ENCODE results near the gene OPRD1. TPM values are rescaled to one million over a fixed set of nuclear protein-coding genes. Genes with fewer than 3 reads are reported as not detected.
A peak's percentile ranks its signal among the peaks of the same experiment; 100 is the strongest.

The OPRD1 gene
- total RNA-seq, 5 donors from 2014 or later (not counting 1 experiment from before 2014, with no cell fraction given): not detected

GRCh38 chr1:28891256-28891655 lies 79.3 kb downstream of the OPRD1 start:
- no peak overlapping the region for H3K27ac ChIP-seq (ENCODE audit: low read length)
- no CpG with 5 or more reads among the region's 2 CpGs for WGBS (ENCODE audit: insufficient coverage)
- Mint-ChIP-seq H3K9me3 (no peaks in the 10 kb centered on the region), H3K4me3 (no peak overlapping the region), H3K27me3 (no peaks in the 10 kb centered on the region), H3K27ac (peak overlapping the region in 1 of 2 donors; percentile 23), H3K4me1 (peaks cover 42 to 47% (median 43%) of the 10 kb centered on the region in 3 donors), H3K36me3 (peaks cover 7% of the 10 kb centered on the region)
- H3K9me3 ChIP-seq: no peaks in the 10 kb centered on the region
- ChIA-PET POLR2A (interaction anchor here in 1 of 2 donors (0.5 kb wide), 1 partner anchor 50 kb away, joined by 3 read pairs; no protein-coding TSS in a partner anchor), CTCF (interaction anchor here in 1 of 2 donors (0.6 kb wide), 1 partner anchor 29 kb away, joined by 3 read pairs; no protein-coding TSS in a partner anchor)
- no peaks in the 10 kb centered on the region for H3K27me3 ChIP-seq (replicated peaks in 1 of 2; ENCODE audit: control insufficient read depth in 2 of 2, extremely low read depth in 1 of 2, insufficient read depth in 2 of 2, low read length in 1 of 2)
- peaks cover 3 to 8% of the 10 kb centered on the region in 2 donors for H3K36me3 ChIP-seq (ENCODE audit: control insufficient read depth in 2 of 2, extremely low read depth in 1 of 2, insufficient read depth in 1 of 2, low read length in 1 of 2)
- DNase-seq: no peak
- no peak overlapping the region for H3K4me3 ChIP-seq (ENCODE audit: control insufficient read depth in 1 of 2, extremely low read depth in 1 of 2, low read length in 1 of 2)
- no peak for ATAC-seq (replicated peaks in 1 of 4)
- peaks cover 8 to 32% of the 10 kb centered on the region in 2 experiments for H3K4me1 ChIP-seq (ENCODE audit: control insufficient read depth in 1 of 2, extremely low read depth in 1 of 2, insufficient read depth in 2 of 2, low read length in 2 of 2)

DNA sequence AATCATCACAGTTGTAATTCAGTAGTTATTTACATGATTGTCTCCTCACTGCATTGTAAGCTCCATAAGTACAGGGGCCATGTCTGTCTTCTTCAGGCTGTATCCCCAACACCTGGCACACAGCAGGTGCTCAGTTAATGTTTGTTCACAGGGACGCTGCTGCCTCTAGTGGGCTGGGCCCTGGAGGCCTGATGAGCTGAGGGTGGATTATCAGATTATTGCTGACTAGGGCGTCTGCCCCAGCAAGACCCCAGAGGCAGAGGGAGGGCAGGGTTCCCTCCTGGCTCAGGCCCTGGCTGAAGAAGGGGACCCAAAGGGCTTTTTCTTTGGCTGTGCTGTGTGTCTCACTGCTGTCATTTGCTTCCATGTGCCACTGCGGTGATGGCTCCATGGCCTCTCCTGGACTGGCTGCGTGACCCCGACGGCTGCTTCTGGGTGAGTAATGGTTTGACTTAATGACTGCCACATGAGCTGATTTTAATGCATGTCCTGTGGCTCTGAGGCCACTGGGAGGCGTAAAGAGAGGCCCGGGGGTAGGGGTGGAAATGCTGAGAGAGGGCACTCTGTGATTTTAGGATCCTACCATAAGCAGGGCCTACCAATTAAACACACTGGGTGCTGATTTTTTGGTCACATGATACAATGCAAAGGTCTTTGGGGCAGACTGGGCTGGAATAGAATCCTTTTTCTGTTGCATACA lies 81.6 kb downstream of the OPRD1 start:
- Histone ChIP-seq H3K9me3 (no peaks in the 10 kb centered on the region), H3K27ac (ENCODE audit: low read length) (no peak overlapping the region), H3K4me1 (ENCODE audit: control insufficient read depth in 1 of 2, extremely low read depth in 1 of 2, insufficient read depth in 2 of 2, low read length in 2 of 2) (peaks cover 0 to 31% of the 10 kb centered on the region in 2 experiments), H3K4me3 (ENCODE audit: control insufficient read depth in 1 of 2, extremely low read depth in 1 of 2, low read length in 1 of 2) (no peak overlapping the region), H3K36me3 (ENCODE audit: control insufficient read depth in 2 of 2, extremely low read depth in 1 of 2, insufficient read depth in 1 of 2, low read length in 1 of 2) (peaks cover 3 to 8% of the 10 kb centered on the region in 2 donors), H3K27me3 (replicated peaks in 1 of 2; ENCODE audit: control insufficient read depth in 2 of 2, extremely low read depth in 1 of 2, insufficient read depth in 2 of 2, low read length in 1 of 2) (no peaks in the 10 kb centered on the region)
- H3K4me3 Mint-ChIP-seq: no peak overlapping the region
- H3K27ac Mint-ChIP-seq: peak overlapping the region; percentile 15 to 45
- ATAC-seq (replicated peaks in 1 of 4) (peak in 2 of 4 experiments; percentile 29 to 64), DNase-seq (peak in 17 of 35 experiments; percentile 12 to 39 (median 28))
- peaks cover 7% of the 10 kb centered on the region for H3K36me3 Mint-ChIP-seq
- ChIA-PET POLR2A (no interaction called here), CTCF (interaction anchor here in 1 of 2 donors (0.6 to 1.7 kb wide), 5 partner anchors 12 to 446 kb away, joined by 3 to 6 read pairs (median 4); no protein-coding TSS in a partner anchor)
- WGBS (ENCODE audit: insufficient coverage): 95% methylated on average over 6 of the region's 8 CpGs
- no peaks in the 10 kb centered on the region for H3K27me3 Mint-ChIP-seq
- peaks cover 45 to 53% (median 47%) of the 10 kb centered on the region in 3 donors for H3K4me1 Mint-ChIP-seq
- no peaks in the 10 kb centered on the region for H3K9me3 Mint-ChIP-seq

- no peak for ATAC-seq (replicated peaks in 1 of 4)
These were observed 82.8 kb downstream of the OPRD1 start for GRCh38 chr1:28894785-28895184.

DNA sequence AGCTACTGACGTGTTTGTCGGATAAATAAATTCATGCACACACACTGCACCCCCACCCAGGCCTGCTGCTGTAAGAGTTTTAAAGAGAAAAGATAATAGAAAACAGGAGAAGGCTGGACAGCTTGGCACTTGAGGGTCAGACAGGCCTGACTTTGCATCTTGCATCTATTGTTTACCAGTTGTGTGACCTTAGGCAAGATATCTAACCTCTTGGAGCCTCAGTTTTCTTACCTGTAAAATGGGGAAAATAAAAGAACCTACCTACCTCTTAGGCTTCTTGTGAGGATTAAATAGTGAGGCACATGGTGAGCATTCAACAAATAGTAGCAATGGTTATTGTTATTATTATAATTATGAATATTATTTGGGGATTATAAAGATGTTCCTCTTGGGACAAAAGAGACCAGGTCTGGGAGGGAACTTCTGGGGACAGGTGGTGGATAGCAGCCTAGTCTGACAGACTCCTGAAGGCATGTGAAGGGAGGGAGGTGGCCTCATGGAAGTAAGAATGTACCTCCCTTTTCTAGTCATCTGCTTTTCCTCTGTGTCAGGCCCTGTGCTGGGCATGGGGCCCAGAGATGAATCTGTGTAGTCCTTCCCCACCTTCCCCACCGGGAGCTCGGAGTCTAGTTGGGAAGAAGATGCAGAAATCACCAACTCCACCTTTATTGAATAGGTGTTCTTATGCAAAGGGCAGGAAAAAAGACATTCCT lies 84.1 kb downstream of the OPRD1 start:
- Histone ChIP-seq H3K27me3 (replicated peaks in 1 of 2; ENCODE audit: control insufficient read depth in 2 of 2, extremely low read depth in 1 of 2, insufficient read depth in 2 of 2, low read length in 1 of 2) (no peaks in the 10 kb centered on the region), H3K4me3 (ENCODE audit: control insufficient read depth in 1 of 2, extremely low read depth in 1 of 2, low read length in 1 of 2) (no peak overlapping the region), H3K4me1 (ENCODE audit: control insufficient read depth in 1 of 2, extremely low read depth in 1 of 2, insufficient read depth in 2 of 2, low read length in 2 of 2) (peaks cover 3 to 23% of the 10 kb centered on the region in 2 experiments), H3K9me3 (no peaks in the 10 kb centered on the region), H3K27ac (ENCODE audit: low read length) (no peak overlapping the region), H3K36me3 (ENCODE audit: control insufficient read depth in 2 of 2, extremely low read depth in 1 of 2, insufficient read depth in 1 of 2, low read length in 1 of 2) (peaks cover 3 to 8% of the 10 kb centered on the region in 2 donors)
- H3K9me3 Mint-ChIP-seq: no peaks in the 10 kb centered on the region
- no CpG with 5 or more reads among the region's 4 CpGs for WGBS (ENCODE audit: insufficient coverage)
- no peak overlapping the region for H3K4me3 Mint-ChIP-seq
- no peak for ATAC-seq (replicated peaks in 1 of 4)
- ChIA-PET POLR2A (no interaction called here), CTCF (no interaction called here)
- H3K36me3 Mint-ChIP-seq: peaks cover 10% of the 10 kb centered on the region
- no peak for DNase-seq
- no peaks in the 10 kb centered on the region for H3K27me3 Mint-ChIP-seq
- H3K4me1 Mint-ChIP-seq: peaks cover 43 to 53% (median 51%) of the 10 kb centered on the region in 3 donors
- H3K27ac Mint-ChIP-seq: peak overlapping the region in 1 of 2 donors; percentile 9

More at GRCh38 chr1:28894785-28895184, 82.8 kb downstream of the OPRD1 start:
- no peaks in the 10 kb centered on the region for H3K9me3 ChIP-seq
- H3K4me1 ChIP-seq (ENCODE audit: control insufficient read depth in 1 of 2, extremely low read depth in 1 of 2, insufficient read depth in 2 of 2, low read length in 2 of 2): peaks cover 3 to 25% of the 10 kb centered on the region in 2 experiments
- peaks cover 44 to 53% (median 48%) of the 10 kb centered on the region in 3 donors for H3K4me1 Mint-ChIP-seq
- H3K27me3 ChIP-seq (replicated peaks in 1 of 2; ENCODE audit: control insufficient read depth in 2 of 2, extremely low read depth in 1 of 2, insufficient read depth in 2 of 2, low read length in 1 of 2): no peaks in the 10 kb centered on the region
- peaks cover 7% of the 10 kb centered on the region for H3K36me3 Mint-ChIP-seq
- H3K27me3 Mint-ChIP-seq: no peaks in the 10 kb centered on the region
- ChIA-PET POLR2A (no interaction called here), CTCF (no interaction called here)
- WGBS (ENCODE audit: insufficient coverage): no CpG with 5 or more reads among the region's 2 CpGs
- H3K4me3 ChIP-seq (ENCODE audit: control insufficient read depth in 1 of 2, extremely low read depth in 1 of 2, low read length in 1 of 2): no peak overlapping the region
- H3K27ac Mint-ChIP-seq: no peak overlapping the region
- H3K9me3 Mint-ChIP-seq: no peaks in the 10 kb centered on the region
- H3K4me3 Mint-ChIP-seq: no peak overlapping the region
- DNase-seq: no peak
- H3K36me3 ChIP-seq (ENCODE audit: control insufficient read depth in 2 of 2, extremely low read depth in 1 of 2, insufficient read depth in 1 of 2, low read length in 1 of 2): peaks cover 3 to 8% of the 10 kb centered on the region in 2 donors
- H3K27ac ChIP-seq (ENCODE audit: low read length): no peak overlapping the region

DNA sequence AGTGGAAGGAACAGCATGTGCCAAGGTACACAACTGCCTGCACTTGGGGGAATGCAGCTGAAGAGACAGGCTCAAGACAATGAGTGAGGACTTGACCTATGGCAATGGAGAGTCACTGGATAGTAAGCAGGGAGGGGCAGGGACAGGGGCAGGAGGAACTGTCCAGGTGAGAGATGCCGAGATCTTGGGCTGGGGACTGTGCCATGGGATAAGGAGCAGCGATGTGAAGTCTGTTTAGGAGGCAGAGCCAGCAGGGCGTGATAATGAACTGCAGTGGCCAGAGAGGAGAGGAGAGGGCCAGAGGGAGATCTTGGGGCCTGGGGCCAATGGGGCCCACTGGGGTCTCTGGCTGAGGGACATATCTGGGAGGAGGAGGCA lies 84.6 kb downstream of the OPRD1 start:
- peaks cover 41 to 52% (median 47%) of the 10 kb centered on the region in 3 donors for H3K4me1 Mint-ChIP-seq
- peak overlapping the region in 1 of 2 donors; percentile 9 for H3K27ac Mint-ChIP-seq
- CTCF ChIA-PET: no interaction called here
- H3K36me3 Mint-ChIP-seq: peaks cover 10% of the 10 kb centered on the region
- no peak for DNase-seq
- no peaks in the 10 kb centered on the region for H3K27me3 Mint-ChIP-seq
- 44% methylated on average over 3 of the region's 3 CpGs for WGBS (ENCODE audit: insufficient coverage)
- H3K27me3 ChIP-seq (replicated peaks in 1 of 2; ENCODE audit: control insufficient read depth in 2 of 2, extremely low read depth in 1 of 2, insufficient read depth in 2 of 2, low read length in 1 of 2): no peaks in the 10 kb centered on the region
- POLR2A ChIA-PET: no interaction called here
- H3K9me3 Mint-ChIP-seq: no peaks in the 10 kb centered on the region
- H3K9me3 ChIP-seq: no peaks in the 10 kb centered on the region
- H3K4me3 ChIP-seq (ENCODE audit: control insufficient read depth in 1 of 2, extremely low read depth in 1 of 2, low read length in 1 of 2): no peak overlapping the region
- ATAC-seq (replicated peaks in 1 of 4): no peak
- peaks cover 3 to 8% of the 10 kb centered on the region in 2 donors for H3K36me3 ChIP-seq (ENCODE audit: control insufficient read depth in 2 of 2, extremely low read depth in 1 of 2, insufficient read depth in 1 of 2, low read length in 1 of 2)
- no peak overlapping the region for H3K4me3 Mint-ChIP-seq
- H3K27ac ChIP-seq (ENCODE audit: low read length): no peak overlapping the region
- peaks cover 3 to 23% of the 10 kb centered on the region in 2 experiments for H3K4me1 ChIP-seq (ENCODE audit: control insufficient read depth in 1 of 2, extremely low read depth in 1 of 2, insufficient read depth in 2 of 2, low read length in 2 of 2)

- no peaks in the 10 kb centered on the region for H3K9me3 ChIP-seq
- H3K27me3 ChIP-seq (replicated peaks in 1 of 2; ENCODE audit: control insufficient read depth in 2 of 2, extremely low read depth in 1 of 2, insufficient read depth in 2 of 2, low read length in 1 of 2): no peaks in the 10 kb centered on the region
- H3K36me3 ChIP-seq (ENCODE audit: control insufficient read depth in 2 of 2, extremely low read depth in 1 of 2, insufficient read depth in 1 of 2, low read length in 1 of 2): peaks cover 3 to 8% of the 10 kb centered on the region in 2 donors
- no peak overlapping the region for H3K27ac ChIP-seq (ENCODE audit: low read length)
- POLR2A ChIA-PET: interaction anchor here in 1 of 2 donors (0.5 kb wide), 1 partner anchor 13 kb away, joined by 6 read pairs; no protein-coding TSS in a partner anchor
- WGBS (ENCODE audit: insufficient coverage): 100% methylated on average over 3 of the region's 4 CpGs
- no peak overlapping the region for H3K4me3 Mint-ChIP-seq
- peak overlapping the region; percentile 67 to 85 for H3K27ac Mint-ChIP-seq
- no peaks in the 10 kb centered on the region for H3K9me3 Mint-ChIP-seq
- CTCF ChIA-PET: no interaction called here
- H3K36me3 Mint-ChIP-seq: peaks cover 10% of the 10 kb centered on the region
- no peak overlapping the region for H3K4me3 ChIP-seq (ENCODE audit: control insufficient read depth in 1 of 2, extremely low read depth in 1 of 2, low read length in 1 of 2)
- DNase-seq: no peak
- no peak for ATAC-seq (replicated peaks in 1 of 4)
- peaks cover 41 to 52% (median 49%) of the 10 kb centered on the region in 3 donors for H3K4me1 Mint-ChIP-seq
- no peaks in the 10 kb centered on the region for H3K27me3 Mint-ChIP-seq
- peaks cover 3 to 23% of the 10 kb centered on the region in 2 experiments for H3K4me1 ChIP-seq (ENCODE audit: control insufficient read depth in 1 of 2, extremely low read depth in 1 of 2, insufficient read depth in 2 of 2, low read length in 2 of 2)
These were observed 85.8 kb downstream of the OPRD1 start for GRCh38 chr1:28897789-28898188.
